Fibroblast of the aortic adventitia (primary cell): ENCODE measurements around the gene GZF1. TPM values are rescaled to one million over a fixed set of nuclear protein-coding genes. Genes with fewer than 3 reads are reported as not detected.

ENCODE experiments used
- DNase-seq: peaks from one replicate; pipeline ENCODE4 v3.0.0-alpha.2; 2010; ENCODE audit warnings: low read depth
- H3K4me3 ChIP-seq: 2 replicates; pipeline ENCODE4 v1.5.1; 2011; ENCODE audit warnings: low read depth, mild to moderate bottlenecking, control low read depth, low read length, moderate library complexity
- CTCF ChIP-seq: IDR thresholded peaks from 2 replicates; pipeline ENCODE4 v1.5.1; 2011; ENCODE audit warnings: mild to moderate bottlenecking, low read length, control low read depth, inconsistent platforms; ENCODE audit not compliant: insufficient read depth
- total RNA-seq: library from RNA; depleted of rRNA; stranded (reverse); fragments of >200 nt; gene quantifications from 2 replicates; pipeline ENCODE4 v1.2.3, GENCODE V29; 2012; ENCODE audit warnings: low replicate concordance

GZF1 gene
- total RNA-seq, 1 donor, result 11.7 TPM

DNA sequence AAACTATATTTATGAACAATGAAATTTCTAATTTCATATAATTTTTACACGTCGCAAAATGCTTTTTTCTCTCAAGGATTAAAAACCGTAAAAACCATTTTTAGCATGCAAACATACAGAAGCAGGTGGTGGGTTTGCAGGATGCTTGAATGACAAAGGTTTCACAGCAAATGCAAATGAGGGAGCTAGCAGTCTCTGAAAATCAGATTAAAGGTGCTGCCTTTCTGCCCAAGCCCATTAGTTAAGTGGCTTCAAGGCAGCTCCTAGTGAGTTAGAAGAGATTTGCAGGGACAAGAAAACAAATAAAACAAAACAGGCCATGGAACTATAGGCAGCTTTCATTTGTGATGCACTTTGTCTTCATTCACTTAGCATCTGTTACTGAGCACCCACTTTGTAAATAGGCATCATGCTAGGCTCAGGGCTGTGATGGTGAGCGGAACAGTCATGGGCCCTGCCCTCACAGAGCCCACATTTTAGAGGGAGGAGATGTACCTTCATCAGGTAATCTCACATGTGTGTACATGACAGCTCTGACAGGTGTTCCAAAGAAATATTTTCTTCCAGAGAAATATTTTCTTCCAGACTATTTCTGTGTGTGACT, 29.8 kb downstream of the GZF1 start:
- DNase-seq, result no peak
- no peak for TF ChIP-seq CTCF
- H3K4me3 ChIP-seq, result no peak overlapping the region

DNA sequence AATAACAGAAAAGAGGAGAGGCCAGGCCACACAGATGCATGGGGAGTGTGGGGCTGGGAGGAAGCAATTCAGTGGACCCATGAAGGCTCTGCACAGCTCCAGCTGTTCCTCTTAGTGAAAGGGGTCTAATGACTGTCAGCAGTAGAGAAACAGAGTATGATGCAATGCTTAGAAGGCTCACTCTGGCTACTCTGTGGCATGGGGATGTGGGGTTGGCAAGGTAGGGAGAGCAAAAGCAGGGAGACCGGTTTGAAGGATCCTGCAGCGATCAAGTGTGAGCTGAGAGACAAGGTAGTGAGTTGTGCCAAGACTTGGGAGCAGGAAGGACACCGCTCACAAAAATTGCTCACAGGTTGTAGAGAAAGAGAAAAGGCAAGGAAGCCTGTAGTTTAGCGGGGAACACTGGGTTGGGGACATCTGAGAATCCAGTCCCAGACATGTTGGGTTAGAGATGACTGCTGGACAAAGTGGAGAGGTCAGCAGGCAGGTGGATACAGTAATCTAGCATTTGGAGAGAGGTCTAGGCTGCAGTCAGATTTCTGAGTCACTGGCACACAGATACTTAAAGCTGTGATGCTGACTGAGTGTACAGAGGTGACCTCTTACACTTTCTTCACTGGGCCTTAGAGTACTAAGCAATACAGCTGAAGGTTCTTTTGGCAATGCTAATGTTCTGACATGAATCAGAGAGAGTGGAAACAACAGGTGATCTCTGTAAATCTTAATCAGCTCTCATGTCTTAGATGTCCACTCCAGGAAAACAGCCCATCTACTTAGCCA, 32.2 kb downstream of the GZF1 start:
- no peak for DNase-seq
- no peak overlapping the region for H3K4me3 ChIP-seq
- TF ChIP-seq CTCF, result no peak

GRCh38 chr20:23396950-23397627, 35.1 kb downstream of the GZF1 start:
- peak; percentile 14 for DNase-seq
- no peak for TF ChIP-seq CTCF
- no peak overlapping the region for H3K4me3 ChIP-seq

DNA sequence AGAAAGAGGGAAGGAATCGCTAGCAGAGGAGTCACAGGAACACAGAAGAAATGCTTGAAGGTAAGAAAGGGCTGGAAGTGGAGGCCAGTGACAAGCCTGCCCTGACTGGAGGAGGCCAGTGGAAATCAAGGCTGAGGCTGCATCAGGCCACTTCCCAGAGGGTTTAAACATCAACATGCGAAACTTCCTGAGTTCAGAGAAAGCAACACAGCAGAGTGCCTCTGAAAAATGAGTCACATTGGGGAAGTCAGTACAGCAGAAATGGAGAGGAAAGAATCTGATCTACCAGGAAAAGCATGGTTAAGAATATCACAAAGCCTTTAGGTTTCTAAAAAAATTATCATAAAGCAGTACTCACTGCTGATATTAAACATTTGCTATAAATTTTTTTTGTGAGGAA, 36.0 kb downstream of the GZF1 start:
- TF ChIP-seq CTCF, result no peak
- peak; percentile 50 for DNase-seq
- H3K4me3 ChIP-seq, result no peak overlapping the region

GRCh38 chr20:23399568-23400241, 37.7 kb downstream of the GZF1 start:
- no peak overlapping the region for H3K4me3 ChIP-seq
- DNase-seq, result peak; percentile 67
- peak; percentile 30 for TF ChIP-seq CTCF

GRCh38 chr20:23401051-23401450, 39.1 kb downstream of the GZF1 start:
- DNase-seq, result no peak
- no peak overlapping the region for H3K4me3 ChIP-seq
- no peak for TF ChIP-seq CTCF
